Left cardiac atrium (tissue), 4 donors: ENCODE measurements around the gene KISS1. TPM values are rescaled to one million over a fixed set of nuclear protein-coding genes. Genes with fewer than 3 reads are reported as not detected.
A peak's percentile ranks its signal among the peaks of the same experiment; 100 is the strongest.

Experiments used
- ATAC-seq, 2 donors: fragments of 200-7000 bp; cut with Tn5 transposase; one replicate each; pipeline ENCODE4 v1.9.1; 2020; ENCODE audit warnings: mild to moderate bottlenecking in 2 of 2, moderate library complexity in 2 of 2
- DNase-seq: peaks from one replicate; pipeline ENCODE4 v3.0.0-alpha.2; 2020
- intact Hi-C, 2 donors: fragments of 100-400 bp; cut with DNase I; formaldehyde crosslinking; loops; one replicate each; pipeline versions ENCODE4 v1.14.1 to v1.15.1; 2022 to 2023
- total RNA-seq, 2 donors: library from RNA; stranded (reverse); fragmentation: NEBNext Ultra II Directional; extraction: Animal tissue kit (Norgen Biotek cat#: 25700); gene quantifications; one replicate each; pipeline ENCODE4 v1.2.1, GENCODE V29; 2021
- donor health status: DM: no; HTN: yes; CAD: no.
- donor health status: DM: no; HTN: yes; CAD: no; lungs with severe emphysema.
- donor health status: DM: yes; HTN: yes; CAD: no.
- donor health status: Dilated cardiomyopathy.

The KISS1 gene
- total RNA-seq, 2 donors from 2014 or later, result not detected

- ATAC-seq (no peak), DNase-seq (no peak)
- intact Hi-C loops, result no loop called here
These were observed 26.4 kb downstream of the KISS1 start for GRCh38 chr1:204169858-204170257.

- intact Hi-C loops, result no loop called here
These were observed 28.6 kb downstream of the KISS1 start for GRCh38 chr1:204167730-204168129.

GRCh38 chr1:204166219-204166618 lies 30.1 kb downstream of the KISS1 start, which contains the start of gene REN:
Gene REN, minus strand, starts transcription at chr1:204166337. Its CDS starts 44 bp downstream, at chr1:204166293.
- DNase-seq, result no peak
- ATAC-seq, result no peak
- intact Hi-C loops, result no loop called here

More at GRCh38 chr1:204167730-204168129, 28.6 kb downstream of the KISS1 start:
- ATAC-seq (no peak), DNase-seq (no peak)

GRCh38 chr1:204162494-204163074 lies 33.7 kb downstream of the KISS1 start:
- ATAC-seq, result peak; percentile 93
- intact Hi-C loops, result loop anchor here (2.0 to 5.0 kb wide), 4 partner anchors 44 to 200 kb away; no protein-coding TSS in a partner anchor
- DNase-seq, result peak; percentile 81

- ATAC-seq (no peak), DNase-seq (no peak)
- intact Hi-C loops, result loop anchor here (2.0 to 5.0 kb wide), 4 partner anchors 45 to 201 kb away; no protein-coding TSS in a partner anchor
These were observed 34.4 kb downstream of the KISS1 start for GRCh38 chr1:204161609-204162493.

GRCh38 chr1:204157962-204158361 lies 38.3 kb downstream of the KISS1 start:
- ATAC-seq (no peak), DNase-seq (no peak)
- intact Hi-C loops, result no loop called here

- DNase-seq, result peak; percentile 2
- intact Hi-C loops, result no loop called here
- no peak for ATAC-seq
These were observed 40.4 kb downstream of the KISS1 start for GRCh38 chr1:204155881-204156280.

- ATAC-seq, result no peak
- intact Hi-C loops, result no loop called here
These were observed 41.6 kb downstream of the KISS1 start for GRCh38 chr1:204154568-204155255.

GRCh38 chr1:204153667-204154066 lies 42.6 kb downstream of the KISS1 start:
- ATAC-seq, result no peak
- intact Hi-C loops, result no loop called here
- DNase-seq, result no peak

More at GRCh38 chr1:204154568-204155255, 41.6 kb downstream of the KISS1 start:
- no peak for DNase-seq

- DNase-seq, result peak; percentile 39
- ATAC-seq, result peak; percentile 12 to 25
- intact Hi-C loops, result no loop called here
These were observed 43.8 kb downstream of the KISS1 start for GRCh38 chr1:204152310-204153044.

GRCh38 chr1:204151552-204152309 lies 44.6 kb downstream of the KISS1 start, which contains the start of gene ETNK2:
Gene ETNK2, minus strand, starts transcription at chr1:204152044. Its CDS starts 192 bp downstream, at chr1:204151852.
- ATAC-seq (peak; percentile 66 to 69), DNase-seq (peak; percentile 71)
- intact Hi-C loops, result no loop called here

- intact Hi-C loops, result no loop called here
- DNase-seq, result peak; percentile 41
- ATAC-seq, result peak; percentile 25 to 33
These were observed 45.4 kb downstream of the KISS1 start for GRCh38 chr1:204150702-204151551.

- intact Hi-C loops, result no loop called here
These were observed 46.4 kb downstream of the KISS1 start for GRCh38 chr1:204149635-204150565.

GRCh38 chr1:204149107-204149506 lies 47.2 kb downstream of the KISS1 start:
- intact Hi-C loops, result no loop called here
- ATAC-seq (no peak), DNase-seq (no peak)

More at GRCh38 chr1:204149635-204150565, 46.4 kb downstream of the KISS1 start:
- ATAC-seq, result peak in 1 of 2 donors; percentile 24
- no peak for DNase-seq

- ATAC-seq (no peak), DNase-seq (peak; percentile 5)
- intact Hi-C loops, result no loop called here
These were observed 48.6 kb downstream of the KISS1 start for GRCh38 chr1:204147406-204148383.
